Fibroblast of mammary gland (primary cell): ENCODE data around the gene NPHP4.

ENCODE experiments used
- DNase-seq: peaks from one replicate; pipeline ENCODE4 v3.0.0-alpha.2; 2010; ENCODE audit warnings: low read depth
- H3K4me3 ChIP-seq: 2 replicates; pipeline ENCODE4 v1.5.1; 2011; ENCODE audit warnings: low read depth, mild to moderate bottlenecking, low read length, moderate library complexity; ENCODE audit not compliant: control insufficient read depth
- TF ChIP-seq, protein P1 (sequence below): conservative IDR thresholded peaks from 2 replicates; pipeline ENCODE4 v1.5.1; 2011; ENCODE audit warnings: low read depth, low read length, inconsistent platforms; ENCODE audit not compliant: control insufficient read depth, insufficient read depth

Gene NPHP4

DNA sequence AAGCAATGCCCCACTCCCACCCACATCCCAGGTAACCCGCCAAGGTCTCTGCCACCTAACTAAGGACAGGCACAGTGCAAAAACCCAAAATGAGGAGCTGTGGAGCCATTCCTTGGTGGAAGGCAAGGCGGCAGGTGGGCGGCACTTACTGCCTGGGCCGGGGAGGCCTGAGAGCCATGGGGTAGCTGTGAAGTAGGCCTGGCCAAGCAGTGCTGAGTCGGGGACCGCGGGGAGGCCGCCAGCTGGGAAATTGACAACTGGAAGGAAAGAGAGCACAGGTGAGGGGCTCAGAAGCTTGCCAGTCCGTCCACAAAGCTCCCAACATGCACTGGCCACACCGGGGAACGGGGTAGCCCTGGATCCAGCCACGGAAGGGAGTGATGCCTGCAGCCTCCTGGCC is 85.3 kb downstream of the NPHP4 start:
- TF ChIP-seq, protein P1, sequence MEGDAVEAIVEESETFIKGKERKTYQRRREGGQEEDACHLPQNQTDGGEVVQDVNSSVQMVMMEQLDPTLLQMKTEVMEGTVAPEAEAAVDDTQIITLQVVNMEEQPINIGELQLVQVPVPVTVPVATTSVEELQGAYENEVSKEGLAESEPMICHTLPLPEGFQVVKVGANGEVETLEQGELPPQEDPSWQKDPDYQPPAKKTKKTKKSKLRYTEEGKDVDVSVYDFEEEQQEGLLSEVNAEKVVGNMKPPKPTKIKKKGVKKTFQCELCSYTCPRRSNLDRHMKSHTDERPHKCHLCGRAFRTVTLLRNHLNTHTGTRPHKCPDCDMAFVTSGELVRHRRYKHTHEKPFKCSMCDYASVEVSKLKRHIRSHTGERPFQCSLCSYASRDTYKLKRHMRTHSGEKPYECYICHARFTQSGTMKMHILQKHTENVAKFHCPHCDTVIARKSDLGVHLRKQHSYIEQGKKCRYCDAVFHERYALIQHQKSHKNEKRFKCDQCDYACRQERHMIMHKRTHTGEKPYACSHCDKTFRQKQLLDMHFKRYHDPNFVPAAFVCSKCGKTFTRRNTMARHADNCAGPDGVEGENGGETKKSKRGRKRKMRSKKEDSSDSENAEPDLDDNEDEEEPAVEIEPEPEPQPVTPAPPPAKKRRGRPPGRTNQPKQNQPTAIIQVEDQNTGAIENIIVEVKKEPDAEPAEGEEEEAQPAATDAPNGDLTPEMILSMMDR = no peak
- DNase-seq = no peak
- H3K4me3 ChIP-seq = no peak overlapping the region

DNA sequence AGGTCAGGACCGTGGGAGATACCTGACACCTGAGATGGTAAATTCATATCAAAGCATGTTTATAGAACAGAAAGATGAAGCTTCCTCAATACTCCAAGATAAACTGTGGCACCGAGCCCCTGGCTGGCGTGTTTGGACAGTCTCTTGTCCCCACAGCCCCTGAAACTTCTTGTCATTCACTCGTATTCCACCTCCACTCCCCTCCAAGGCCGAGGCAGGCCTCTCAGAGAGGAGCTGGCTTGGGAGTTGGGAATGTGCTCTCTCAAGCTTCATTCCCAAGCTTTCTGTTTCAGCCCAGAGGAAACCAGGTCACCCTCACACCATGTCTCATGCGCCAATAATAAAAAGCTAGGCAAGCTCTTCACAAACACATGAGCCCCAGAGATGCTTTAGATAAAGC is 86.1 kb downstream of the NPHP4 start:
- no peak for DNase-seq
- TF ChIP-seq, protein P1 = no peak

DNA sequence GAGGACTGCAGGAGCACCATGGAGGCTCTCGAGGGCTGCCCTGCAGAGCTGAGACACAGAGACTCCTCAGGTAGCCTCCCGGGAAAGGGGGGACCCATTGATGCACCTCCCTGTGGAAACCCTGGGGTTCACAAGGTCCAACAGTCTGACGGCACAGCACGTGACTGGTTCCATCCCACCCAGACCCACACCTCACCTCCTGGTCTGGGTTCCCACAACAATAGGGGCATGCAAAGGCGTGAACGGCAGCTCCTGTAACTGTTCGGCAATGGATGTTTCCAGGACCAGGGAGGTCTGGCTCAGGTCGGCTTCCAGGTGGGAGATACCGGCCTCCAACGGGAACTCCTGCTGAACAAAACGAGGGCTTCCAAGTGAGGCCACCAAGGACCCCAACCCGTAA is 86.8 kb downstream of the NPHP4 start:
- TF ChIP-seq, protein P1 = no peak
- H3K4me3 ChIP-seq = no peak overlapping the region
- DNase-seq = no peak

More for the DNA sequence above, 86.1 kb downstream of the NPHP4 start:
- no peak overlapping the region for H3K4me3 ChIP-seq

DNA sequence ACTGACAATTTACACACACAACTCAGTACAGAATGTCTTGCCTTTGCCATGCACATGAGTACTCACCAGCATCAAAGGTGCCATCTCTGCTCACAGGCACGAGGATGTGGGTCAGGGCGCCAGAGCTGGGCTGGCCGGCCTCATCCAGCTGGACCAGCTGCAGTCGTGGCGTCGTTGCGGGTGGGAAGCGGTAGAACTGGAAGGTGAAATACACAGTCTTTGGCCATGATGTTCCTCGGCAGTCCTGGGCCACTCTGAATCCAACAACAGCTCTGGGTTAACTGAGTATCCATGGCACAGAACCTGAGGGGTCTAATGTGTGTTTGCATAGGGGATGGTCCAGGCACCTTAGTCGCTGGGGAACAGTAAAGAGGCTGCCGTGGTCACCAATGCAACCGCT is 87.7 kb downstream of the NPHP4 start:
- TF ChIP-seq, protein P1 = no peak
- DNase-seq = no peak
- H3K4me3 ChIP-seq = no peak overlapping the region

DNA sequence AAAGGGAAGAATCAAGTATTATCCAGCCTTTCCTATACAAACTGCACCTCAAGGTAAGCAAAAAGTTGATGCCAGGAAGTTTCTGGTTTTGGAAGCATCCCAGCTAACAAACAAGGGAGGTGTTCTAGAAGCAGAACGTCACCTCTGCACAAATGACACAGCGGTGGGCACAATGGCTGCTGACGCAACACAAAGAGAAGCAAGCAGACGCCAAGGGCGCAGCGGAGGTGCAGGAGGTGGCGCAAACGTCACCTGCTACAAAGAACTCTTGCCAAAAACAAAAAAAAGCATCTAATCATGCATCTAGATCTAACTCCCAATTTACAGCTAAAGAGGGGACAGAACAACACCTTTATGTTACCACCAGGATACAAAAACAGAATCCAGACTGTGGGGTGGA is 88.5 kb downstream of the NPHP4 start:
- no peak for DNase-seq
- no peak overlapping the region for H3K4me3 ChIP-seq
- TF ChIP-seq, protein P1 = no peak

DNA sequence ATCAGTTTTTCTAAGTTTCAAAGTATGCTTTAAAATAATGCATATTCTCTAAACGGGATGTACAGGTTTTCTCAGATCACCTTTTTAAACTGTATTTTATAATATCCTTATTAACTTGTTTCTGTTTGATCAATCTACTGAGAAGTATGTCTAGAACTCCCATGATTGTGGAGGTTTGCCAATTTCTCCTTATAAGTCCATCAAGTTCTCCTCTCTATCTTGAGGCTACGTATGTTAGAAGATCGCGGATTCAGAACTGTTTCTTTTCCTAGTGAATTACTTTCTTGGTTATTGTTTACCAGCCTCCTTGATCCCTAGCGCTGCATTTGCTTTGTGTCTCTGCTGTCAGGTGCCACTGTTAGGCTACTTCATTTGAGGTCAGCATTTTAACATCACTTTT is 89.2 kb downstream of the NPHP4 start:
- TF ChIP-seq, protein P1 = no peak
- DNase-seq = no peak
- no peak overlapping the region for H3K4me3 ChIP-seq

DNA sequence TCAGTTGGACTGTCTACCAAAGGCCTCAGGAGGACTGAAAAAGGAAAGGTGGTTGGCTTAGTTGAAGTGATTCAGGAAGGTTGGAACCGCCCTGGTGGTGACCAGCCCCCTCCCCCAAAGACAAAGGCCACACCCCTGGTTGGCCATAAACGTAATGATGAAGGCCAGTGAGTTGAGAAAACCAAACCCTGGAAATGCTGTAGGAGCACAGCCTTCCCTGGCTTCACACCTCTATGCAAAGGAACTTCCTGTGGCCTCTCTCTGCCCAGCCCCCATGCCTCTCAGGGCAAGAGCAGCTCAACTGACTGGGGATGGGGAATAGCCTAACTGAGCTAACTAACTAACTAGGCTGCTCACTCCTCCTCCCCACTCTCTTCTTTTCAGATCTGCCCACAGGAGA is 90.4 kb downstream of the NPHP4 start:
- TF ChIP-seq, protein P1 = no peak
- no peak overlapping the region for H3K4me3 ChIP-seq
- DNase-seq = no peak
